Stomach (tissue), 9 donors: Measurements from ENCODE around the gene SPG7. TPM values are rescaled to one million over a fixed set of nuclear protein-coding genes. Genes with fewer than 3 reads are reported as not detected.

Experiments
- DNase-seq, 2 donors: peaks; one replicate each; pipeline versions ENCODE4 v3.0.0 to v3.0.0-alpha.2; 2013 to 2019
- H3K27ac ChIP-seq, 5 donors: fragments of 200-600 bp in 4 of 5; sonication (generic) in 4 of 5; one replicate each; pipeline ENCODE4 v1.5.1; 2013 to 2019; ENCODE audit warnings: mild to moderate bottlenecking in 1 of 5, moderate library complexity in 1 of 5
- H3K27me3 ChIP-seq, 3 donors: fragments of 200-600 bp; sonication (generic); one replicate each; pipeline ENCODE4 v1.5.1; 2017 to 2019; ENCODE audit warnings: mixed run types in 1 of 3
- H3K36me3 ChIP-seq, 4 donors: fragments of 200-600 bp; sonication (generic); 1 replicate in 3 of 4; 2 replicates in 1 of 4; pipeline ENCODE4 v1.5.1; 2016 to 2019
- H3K4me1 ChIP-seq, 4 donors: fragments of 200-600 bp; sonication (generic); one replicate each; pipeline ENCODE4 v1.5.1; 2016 to 2019
- H3K4me3 ChIP-seq, 4 donors: fragments of 200-600 bp; sonication (generic) in 3 of 4; one replicate each; pipeline ENCODE4 v1.5.1; 2016 to 2019; ENCODE audit warnings: mild to moderate bottlenecking in 1 of 4
- H3K9me3 ChIP-seq, 4 donors: fragments of 200-600 bp; sonication (generic); one replicate each; pipeline ENCODE4 v1.5.1; 2016 to 2019
- EP300 ChIP-seq: sonication (generic); formaldehyde crosslinking; IDR thresholded peaks from one replicate; pipeline ENCODE4 v1.6.1; 2017; ENCODE audit warnings: antibody characterized with exemption
- POLR2A ChIP-seq, 4 donors: fragments of 450-650 bp; IDR thresholded peaks; one replicate each; pipeline ENCODE4 v1.6.1; 2016; ENCODE audit warnings: antibody characterized with exemption in 4 of 4, control low read depth in 2 of 4, mild to moderate bottlenecking in 1 of 4, moderate library complexity in 1 of 4
- POLR2AphosphoS5 ChIP-seq, 3 donors: sonication (generic); formaldehyde crosslinking; IDR thresholded peaks; one replicate each; pipeline ENCODE4 v1.6.1; 2016; ENCODE audit warnings: antibody characterized with exemption in 3 of 3
- WGBS, 5 donors: extraction: QIAGEN DNeasy Blood & Tissue Kit in 3 of 5; methylation state at CpG; one replicate each; pipeline versions ENCODE4 v1.1.5 to v1.1.7; 2013 to 2018; 5-methylcytosine and 5-hydroxymethylcytosine counted together
- intact Hi-C: fragments of 100-400 bp; cut with DNase I; formaldehyde crosslinking; loops from one replicate; pipeline ENCODE4 v1.15.1; 2023; ENCODE audit warnings: low total_unique reads
- polyA plus RNA-seq, 3 donors: library from polyadenylated mRNA; stranded (reverse); fragments of 200-250 nt; gene quantifications; one replicate each; pipeline ENCODE4 v1.2.3, GENCODE V29; 2013
- total RNA-seq, 5 donors: library from RNA; depleted of rRNA; stranded (reverse); fragments of >200 nt; gene quantifications; one replicate each; pipeline versions ENCODE4 v1.1.0 to v1.2.3, GENCODE V29; 2014 to 2016
- TF ChIP-seq, protein P1 (sequence below), 7 experiments: fragments of 450-650 bp in 4 of 7; fragments of 200-600 bp in 3 of 7; sonication (generic) in 3 of 7; IDR thresholded peaks; one replicate each; pipeline ENCODE4 v1.5.1; 2016 to 2019; ENCODE audit warnings: antibody characterized with exemption in 7 of 7, control low read depth in 2 of 7, mild to moderate bottlenecking in 1 of 7
- donor health status: healthy with polysubstance abuse.
- donor health status: Bipolar disorder and iron deficiency.
- donor health status: healthy.

Gene SPG7
- total and polyA plus RNA-seq, 8 donors, result 30.0 to 363 (median 157) TPM

- H3K27me3 ChIP-seq, result peaks cover 4 to 27% (median 8%) of the 10 kb centered on the region in 3 donors
- TF ChIP-seq, protein P1, sequence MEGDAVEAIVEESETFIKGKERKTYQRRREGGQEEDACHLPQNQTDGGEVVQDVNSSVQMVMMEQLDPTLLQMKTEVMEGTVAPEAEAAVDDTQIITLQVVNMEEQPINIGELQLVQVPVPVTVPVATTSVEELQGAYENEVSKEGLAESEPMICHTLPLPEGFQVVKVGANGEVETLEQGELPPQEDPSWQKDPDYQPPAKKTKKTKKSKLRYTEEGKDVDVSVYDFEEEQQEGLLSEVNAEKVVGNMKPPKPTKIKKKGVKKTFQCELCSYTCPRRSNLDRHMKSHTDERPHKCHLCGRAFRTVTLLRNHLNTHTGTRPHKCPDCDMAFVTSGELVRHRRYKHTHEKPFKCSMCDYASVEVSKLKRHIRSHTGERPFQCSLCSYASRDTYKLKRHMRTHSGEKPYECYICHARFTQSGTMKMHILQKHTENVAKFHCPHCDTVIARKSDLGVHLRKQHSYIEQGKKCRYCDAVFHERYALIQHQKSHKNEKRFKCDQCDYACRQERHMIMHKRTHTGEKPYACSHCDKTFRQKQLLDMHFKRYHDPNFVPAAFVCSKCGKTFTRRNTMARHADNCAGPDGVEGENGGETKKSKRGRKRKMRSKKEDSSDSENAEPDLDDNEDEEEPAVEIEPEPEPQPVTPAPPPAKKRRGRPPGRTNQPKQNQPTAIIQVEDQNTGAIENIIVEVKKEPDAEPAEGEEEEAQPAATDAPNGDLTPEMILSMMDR (IDR thresholded peaks at IDR 0.05), result peak in 4 of 7 experiments; percentile 23 to 50 (median 38)
- TF ChIP-seq POLR2AphosphoS5 (IDR thresholded peaks at IDR 0.05) (peak in 1 of 3 donors; percentile 35), EP300 (no peak), POLR2A (IDR thresholded peaks at IDR 0.05) (no peak)
- H3K36me3 ChIP-seq, result peaks cover 33 to 42% (median 37%) of the 10 kb centered on the region in 4 donors
- DNase-seq, result peak; percentile 70 to 78
- H3K27ac ChIP-seq, result peak overlapping the region in 4 of 5 donors; percentile 26 to 59 (median 56)
- WGBS, 5 donors, result 2 to 5% (median 4%) methylated on average over 19 to 46 of the region's 46 CpGs
- intact Hi-C loops, result no loop called here
- peak overlapping the region; percentile 7 to 28 (median 20) for H3K4me3 ChIP-seq
- H3K4me1 ChIP-seq, result peaks cover 39 to 56% (median 54%) of the 10 kb centered on the region in 4 donors
- H3K9me3 ChIP-seq, result no peaks in the 10 kb centered on the region
These were observed 57.5 kb downstream of the SPG7 start for GRCh38 chr16:89565506-89566372.

DNA sequence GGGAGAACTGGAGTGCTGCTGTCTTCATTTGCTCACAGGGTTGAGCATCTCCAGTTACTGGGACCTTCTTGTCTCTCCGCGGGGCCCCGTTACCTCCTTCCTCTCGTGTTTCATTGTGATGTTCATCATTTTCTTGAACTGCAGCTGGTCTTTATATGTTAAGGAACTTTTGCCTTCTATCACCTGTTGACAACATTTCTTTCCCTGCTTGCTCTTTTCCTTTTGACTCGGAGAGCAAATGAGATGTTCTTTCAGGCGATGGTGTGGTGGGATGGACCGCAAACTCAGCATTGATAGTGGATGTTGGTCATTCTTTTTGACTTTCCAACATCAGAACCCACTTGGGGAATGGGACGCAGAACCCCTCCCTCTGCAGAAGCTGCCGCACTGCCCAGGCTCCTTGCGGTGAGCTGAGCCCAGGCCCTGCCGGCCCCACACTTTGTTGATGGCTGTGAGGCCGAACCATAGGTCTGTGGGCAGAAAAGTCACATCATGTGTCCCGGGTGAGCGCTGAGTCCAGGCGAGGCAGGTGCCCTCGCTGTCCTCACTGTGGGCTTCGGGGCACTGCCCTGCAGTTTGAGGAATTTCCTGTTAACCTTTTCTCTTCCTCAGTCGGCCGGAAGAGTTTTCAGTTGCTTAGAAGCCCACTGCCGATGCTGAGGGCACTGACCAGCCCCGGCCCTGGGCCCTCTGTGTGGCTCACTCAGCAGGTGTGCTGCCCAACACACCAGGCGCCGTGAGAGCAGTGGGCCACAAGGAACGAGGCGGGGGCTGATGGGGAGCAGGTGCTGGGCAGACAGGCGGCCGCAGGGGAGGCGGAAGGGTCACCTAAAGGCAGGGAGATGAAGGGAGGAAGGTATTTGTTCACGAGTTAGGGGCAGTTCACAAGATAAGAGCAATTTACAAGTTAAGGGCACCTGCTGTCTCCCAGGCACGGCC lies 59.7 kb downstream of the SPG7 start:
- TF ChIP-seq, protein P1 (IDR thresholded peaks at IDR 0.05), result no peak
- TF ChIP-seq EP300, result no peak
- TF ChIP-seq POLR2AphosphoS5 (IDR thresholded peaks at IDR 0.05), result no peak
- 70 to 77% (median 73%) methylated on average over 21 to 30 of the region's 30 CpGs for WGBS, 5 donors
- Histone ChIP-seq H3K27ac (no peak overlapping the region), H3K36me3 (peaks cover 18 to 25% (median 20%) of the 10 kb centered on the region in 4 donors), H3K27me3 (peaks cover 4 to 46% (median 8%) of the 10 kb centered on the region in 3 donors), H3K4me1 (peaks cover 23 to 41% (median 34%) of the 10 kb centered on the region in 4 donors), H3K4me3 (no peak overlapping the region), H3K9me3 (no peaks in the 10 kb centered on the region)
- intact Hi-C loops, result no loop called here
- no peak for DNase-seq

- DNase-seq, result no peak
- H3K4me3 ChIP-seq, result no peak overlapping the region
- H3K36me3 ChIP-seq, result peaks cover 0 to 7% (median 2%) of the 10 kb centered on the region in 4 donors
- 45 to 77% (median 70%) methylated on average over 6 to 23 of the region's 23 CpGs for WGBS, 5 donors
- H3K27me3 ChIP-seq, result peaks cover 9 to 64% (median 19%) of the 10 kb centered on the region in 3 donors
- H3K4me1 ChIP-seq, result peaks cover 21 to 32% (median 24%) of the 10 kb centered on the region in 4 donors
- H3K9me3 ChIP-seq, result no peaks in the 10 kb centered on the region
- no peak for TF ChIP-seq EP300
- no peak for TF ChIP-seq POLR2A (IDR thresholded peaks at IDR 0.05)
- no peak for TF ChIP-seq POLR2AphosphoS5 (IDR thresholded peaks at IDR 0.05)
- TF ChIP-seq, protein P1 (IDR thresholded peaks at IDR 0.05), result no peak
- intact Hi-C loops, result loop anchor here (10.0 kb wide), 1 partner anchor 75 kb away; no protein-coding TSS in a partner anchor
- no peak overlapping the region for H3K27ac ChIP-seq
These were observed 61.5 kb downstream of the SPG7 start for GRCh38 chr16:89569506-89570341.
